Measurements from ENCODE around the gene TNFAIP1. TPM values are rescaled to one million over a fixed set of nuclear protein-coding genes. Genes with fewer than 3 reads are reported as not detected.
A peak's percentile ranks its signal among the peaks of the same experiment; 100 is the strongest.
"Not testable (repeated sequence)": the region's sequence is repeated elsewhere in the genome, so short reads cannot be mapped to it uniquely, and the experiment has no call there.

The TNFAIP1 gene, protein sequence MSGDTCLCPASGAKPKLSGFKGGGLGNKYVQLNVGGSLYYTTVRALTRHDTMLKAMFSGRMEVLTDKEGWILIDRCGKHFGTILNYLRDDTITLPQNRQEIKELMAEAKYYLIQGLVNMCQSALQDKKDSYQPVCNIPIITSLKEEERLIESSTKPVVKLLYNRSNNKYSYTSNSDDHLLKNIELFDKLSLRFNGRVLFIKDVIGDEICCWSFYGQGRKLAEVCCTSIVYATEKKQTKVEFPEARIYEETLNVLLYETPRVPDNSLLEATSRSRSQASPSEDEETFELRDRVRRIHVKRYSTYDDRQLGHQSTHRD
- total RNA-seq, result 85.9 and 99.7 TPM in 2 replicates

DNA sequence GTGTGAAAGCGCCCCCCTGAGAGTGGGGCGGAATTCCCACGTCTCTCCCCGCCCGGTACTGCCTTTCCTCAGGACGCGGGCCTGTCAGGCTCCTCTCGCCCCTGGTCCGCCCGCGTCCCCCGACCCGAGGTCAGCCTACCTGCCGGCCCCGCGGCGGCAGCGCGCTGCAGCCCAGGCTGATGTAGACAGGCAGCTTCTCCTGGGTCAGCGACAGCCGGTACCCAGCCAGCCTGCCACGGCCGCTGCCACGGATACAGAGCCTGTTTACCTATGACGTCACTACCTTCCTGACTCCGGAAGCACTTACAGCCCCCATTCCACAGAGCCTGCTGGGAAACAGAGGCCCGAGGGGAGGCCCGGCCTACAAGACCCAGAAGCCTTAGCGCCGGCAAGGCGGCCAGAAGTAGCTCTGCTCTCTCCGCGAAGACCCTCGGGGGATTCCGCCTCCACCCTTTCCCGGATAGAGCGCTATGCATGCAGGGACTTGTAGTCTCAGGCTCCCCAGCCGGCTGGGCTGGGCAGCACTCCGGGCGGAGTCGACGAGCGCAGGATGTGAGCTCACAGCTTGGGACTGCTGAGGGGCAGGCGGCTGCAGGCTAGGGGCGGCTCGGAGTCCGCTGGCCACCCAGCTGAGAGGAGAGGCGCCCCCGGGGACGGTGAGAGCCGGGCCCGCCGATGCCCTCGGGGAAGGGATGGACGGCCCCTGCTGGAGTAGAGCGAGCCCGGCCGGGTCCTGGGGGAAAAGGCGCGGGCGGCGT is at the start of gene TNFAIP1, which contains the start of gene IFT20:
Gene TNFAIP1 (plus strand): TSS at position 561 of the 758 bp plus-strand sequence. CDS start 3,761 bp downstream, outside the sequence.
Gene IFT20 (minus strand): TSS at position 272 of the 758 bp plus-strand sequence. CDS start 3,487 bp downstream, outside the sequence.
- peak; percentile 100 for DNase-seq (ENCODE audit: low read depth)

DNA sequence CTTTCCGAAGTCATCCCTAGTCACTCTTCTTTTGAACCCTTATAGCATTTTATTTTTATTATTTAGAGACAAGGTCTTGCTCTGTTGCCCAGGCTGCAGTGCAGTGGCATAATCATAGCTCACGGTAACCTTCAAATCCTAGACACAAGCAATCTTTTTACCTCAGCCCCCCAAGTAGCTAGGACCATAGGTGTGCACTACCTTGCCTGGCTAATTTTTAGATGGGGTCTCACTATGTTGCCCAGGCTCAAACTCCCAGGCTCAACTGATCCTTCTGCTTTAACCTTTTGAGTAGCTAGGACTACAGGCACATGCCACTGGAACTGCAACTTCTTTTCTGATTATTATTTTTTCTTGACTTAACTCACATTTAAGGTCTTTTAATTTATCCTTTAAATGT is 49.6 kb upstream of the TNFAIP1 start:
- H3K36me3 ChIP-seq (ENCODE audit: control insufficient read depth, insufficient read depth, low read length), result no peaks in the 10 kb centered on the region
- H3K4me3 ChIP-seq (ENCODE audit: low read depth, low read length), result no peak overlapping the region
- TF ChIP-seq, protein P1, sequence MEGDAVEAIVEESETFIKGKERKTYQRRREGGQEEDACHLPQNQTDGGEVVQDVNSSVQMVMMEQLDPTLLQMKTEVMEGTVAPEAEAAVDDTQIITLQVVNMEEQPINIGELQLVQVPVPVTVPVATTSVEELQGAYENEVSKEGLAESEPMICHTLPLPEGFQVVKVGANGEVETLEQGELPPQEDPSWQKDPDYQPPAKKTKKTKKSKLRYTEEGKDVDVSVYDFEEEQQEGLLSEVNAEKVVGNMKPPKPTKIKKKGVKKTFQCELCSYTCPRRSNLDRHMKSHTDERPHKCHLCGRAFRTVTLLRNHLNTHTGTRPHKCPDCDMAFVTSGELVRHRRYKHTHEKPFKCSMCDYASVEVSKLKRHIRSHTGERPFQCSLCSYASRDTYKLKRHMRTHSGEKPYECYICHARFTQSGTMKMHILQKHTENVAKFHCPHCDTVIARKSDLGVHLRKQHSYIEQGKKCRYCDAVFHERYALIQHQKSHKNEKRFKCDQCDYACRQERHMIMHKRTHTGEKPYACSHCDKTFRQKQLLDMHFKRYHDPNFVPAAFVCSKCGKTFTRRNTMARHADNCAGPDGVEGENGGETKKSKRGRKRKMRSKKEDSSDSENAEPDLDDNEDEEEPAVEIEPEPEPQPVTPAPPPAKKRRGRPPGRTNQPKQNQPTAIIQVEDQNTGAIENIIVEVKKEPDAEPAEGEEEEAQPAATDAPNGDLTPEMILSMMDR (IDR thresholded peaks at IDR 0.05; ENCODE audit: insufficient read depth, low read length, poor library complexity, severe bottlenecking), result no peak
- no peak for DNase-seq (ENCODE audit: low read depth)
- no peaks in the 10 kb centered on the region for H3K27me3 ChIP-seq (ENCODE audit: control insufficient read depth, insufficient read depth, low read length)

More for the DNA sequence above, at the start of gene TNFAIP1, which contains the start of gene IFT20:
- Histone ChIP-seq H3K27me3 (ENCODE audit: control insufficient read depth, insufficient read depth, low read length) (no peaks in the 10 kb centered on the region), H3K4me3 (ENCODE audit: low read depth, low read length) (peak within 1 kb of the TSS; percentile 100), H3K36me3 (ENCODE audit: control insufficient read depth, insufficient read depth, low read length) (peaks cover 4% of the 10 kb centered on the region)
- TF ChIP-seq, protein P1 (IDR thresholded peaks at IDR 0.05; ENCODE audit: insufficient read depth, low read length, poor library complexity, severe bottlenecking), result no peak

DNA sequence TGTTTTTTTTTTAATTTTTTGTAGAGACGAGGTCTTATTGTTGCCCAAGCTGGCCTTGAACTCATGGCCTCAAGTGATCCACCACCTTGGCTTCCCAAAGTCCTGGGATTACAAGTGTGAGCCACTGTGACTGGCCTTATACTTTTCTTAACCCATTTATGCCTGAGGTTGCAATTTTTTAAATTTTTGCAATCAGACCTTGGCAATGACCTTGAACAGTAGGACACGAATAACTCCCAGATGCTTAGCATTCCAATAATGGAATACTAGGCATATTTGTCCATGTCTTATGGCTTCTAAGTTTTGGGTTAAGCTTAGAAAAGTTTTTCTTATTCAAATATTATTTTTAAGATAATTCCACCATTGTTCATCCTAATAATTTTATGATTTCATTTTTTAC is 44.9 kb upstream of the TNFAIP1 start:
- TF ChIP-seq, protein P1 (IDR thresholded peaks at IDR 0.05; ENCODE audit: insufficient read depth, low read length, poor library complexity, severe bottlenecking), result no peak
- no peaks in the 10 kb centered on the region for H3K36me3 ChIP-seq (ENCODE audit: control insufficient read depth, insufficient read depth, low read length)
- no peaks in the 10 kb centered on the region for H3K27me3 ChIP-seq (ENCODE audit: control insufficient read depth, insufficient read depth, low read length)
- no peak overlapping the region for H3K4me3 ChIP-seq (ENCODE audit: low read depth, low read length)
- DNase-seq (ENCODE audit: low read depth), result no peak

DNA sequence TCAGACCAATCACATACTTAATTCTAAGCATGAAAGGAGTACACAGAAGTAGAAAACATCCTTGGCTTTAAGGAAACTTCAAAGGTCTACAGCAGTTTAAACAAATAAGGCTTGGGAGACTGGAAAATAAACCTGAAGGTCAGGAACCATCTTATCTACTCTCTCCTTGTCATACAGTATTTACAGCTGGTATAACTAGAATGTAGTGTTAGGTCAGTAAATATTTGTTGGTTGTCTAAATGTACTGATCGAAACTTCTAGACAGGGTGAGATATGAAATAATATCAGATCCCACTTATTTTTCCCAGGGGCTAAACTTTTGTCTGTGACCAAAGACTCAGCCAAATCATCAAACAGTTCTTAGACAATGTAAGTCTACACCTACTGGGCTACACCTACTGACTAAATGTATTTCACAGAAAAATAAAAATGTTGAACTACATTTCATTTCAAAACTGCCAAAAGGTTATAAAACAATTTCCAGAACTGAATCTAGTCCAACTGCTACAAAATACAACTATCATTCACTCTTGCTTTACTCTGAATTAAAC is 43.7 kb upstream of the TNFAIP1 start:
- Histone ChIP-seq H3K4me3 (ENCODE audit: low read depth, low read length) (no peak overlapping the region), H3K36me3 (ENCODE audit: control insufficient read depth, insufficient read depth, low read length) (no peaks in the 10 kb centered on the region), H3K27me3 (ENCODE audit: control insufficient read depth, insufficient read depth, low read length) (no peaks in the 10 kb centered on the region)
- TF ChIP-seq, protein P1 (IDR thresholded peaks at IDR 0.05; ENCODE audit: insufficient read depth, low read length, poor library complexity, severe bottlenecking), result no peak
- no peak for DNase-seq (ENCODE audit: low read depth)

DNA sequence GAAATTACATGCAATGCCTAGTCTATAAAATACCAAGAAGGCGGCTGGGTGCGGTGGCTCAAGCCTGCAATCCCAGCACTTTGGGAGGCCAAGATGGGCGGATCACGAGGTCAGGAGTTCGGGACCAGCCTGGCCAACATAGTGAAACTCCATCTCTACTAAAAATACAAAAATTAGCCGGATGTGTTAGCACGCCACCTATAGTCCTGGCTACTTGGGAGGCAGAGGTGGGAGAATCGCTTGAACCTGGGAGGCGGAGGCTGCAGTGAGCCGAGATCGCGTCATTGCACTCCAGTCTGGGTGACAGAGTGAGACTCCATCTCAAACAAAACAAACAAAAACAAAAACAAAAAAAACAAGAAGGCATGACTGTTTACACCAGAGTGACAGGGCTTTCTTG is 42.7 kb upstream of the TNFAIP1 start:
- H3K4me3 ChIP-seq (ENCODE audit: low read depth, low read length); H3K27me3 ChIP-seq (ENCODE audit: control insufficient read depth, insufficient read depth, low read length); DNase-seq (ENCODE audit: low read depth); H3K36me3 ChIP-seq (ENCODE audit: control insufficient read depth, insufficient read depth, low read length): not testable (repeated sequence)

DNA sequence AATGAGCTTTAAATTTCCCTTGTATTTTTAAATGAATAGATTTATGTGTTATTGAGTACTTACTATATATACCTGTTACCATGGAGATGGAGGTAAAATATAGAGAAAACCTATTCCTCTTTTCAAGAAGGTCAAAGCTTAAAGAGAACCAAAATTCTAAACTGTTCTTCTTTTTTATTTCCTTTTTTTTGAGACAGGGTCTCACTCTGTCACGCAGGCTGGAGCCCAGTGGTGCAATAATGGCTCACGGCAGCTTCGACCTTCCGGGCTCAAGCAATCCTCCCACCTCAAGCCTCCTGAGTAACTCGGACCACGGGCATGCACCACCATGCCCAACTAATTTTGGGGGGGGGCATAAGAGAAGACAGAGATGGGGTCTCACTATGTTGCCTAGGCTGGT is 41.6 kb upstream of the TNFAIP1 start:
- H3K27me3 ChIP-seq (ENCODE audit: control insufficient read depth, insufficient read depth, low read length), result no peaks in the 10 kb centered on the region
- DNase-seq (ENCODE audit: low read depth), result no peak
- TF ChIP-seq, protein P1 (IDR thresholded peaks at IDR 0.05; ENCODE audit: insufficient read depth, low read length, poor library complexity, severe bottlenecking), result no peak
- no peak overlapping the region for H3K4me3 ChIP-seq (ENCODE audit: low read depth, low read length)
- no peaks in the 10 kb centered on the region for H3K36me3 ChIP-seq (ENCODE audit: control insufficient read depth, insufficient read depth, low read length)
